H1 (cell line): Measurements from ENCODE around the gene SYT17. TPM values are rescaled to one million over a fixed set of nuclear protein-coding genes. Genes with fewer than 3 reads are reported as not detected.

Experiments used
- CTCF ChIA-PET: fragments of 300-600 bp; sonication (Branson Sonifier 250); formaldehyde crosslinking; loops from one replicate; lab custom pipeline; 2021; ENCODE audit not compliant: partially characterized antibody; lab: Charles Lee
- POLR2A ChIA-PET: fragments of 300-600 bp; sonication (Branson Sonifier 250); formaldehyde crosslinking; loops from one replicate; lab custom pipeline; 2021; ENCODE audit warnings: inconsistent platforms; ENCODE audit not compliant: partially characterized antibody; lab: Charles Lee
- DNase-seq, 2 experiments: peaks; one replicate each; pipeline versions ENCODE4 v3.0.0 to v3.0.0-alpha.2; 2010 to 2022; ENCODE audit warnings: low spot score in 2 of 2, low read depth in 1 of 2, mixed read lengths in 1 of 2
- FAIRE-seq: peaks from 2 replicates; lab custom pipeline; 2011; peaks lifted over from hg19 to GRCh38; lab: Jason Lieb, UNC
- H2AFZ ChIP-seq: 2 replicates; pipeline ENCODE4 v1.8.1; 2012; ENCODE audit warnings: low read length, inconsistent platforms
- H2AK5ac ChIP-seq: 2 replicates; pipeline ENCODE4 v1.6.1; 2013; ENCODE audit warnings: low read depth, low read length
- H2BK120ac ChIP-seq: replicated peaks from 2 replicates; pipeline ENCODE3; 2013; ENCODE audit warnings: low read depth, low read length, inconsistent platforms
- H2BK12ac ChIP-seq: 2 replicates; pipeline ENCODE4 v1.6.1; 2013; ENCODE audit warnings: low read depth, low read length
- H2BK15ac ChIP-seq: 2 replicates; pipeline ENCODE4 v1.6.1; 2013; ENCODE audit warnings: low read length
- H2BK20ac ChIP-seq: 2 replicates; pipeline ENCODE4 v1.6.1; 2013; ENCODE audit warnings: low read length
- H2BK5ac ChIP-seq: 2 replicates; pipeline ENCODE4 v1.6.1; 2013; ENCODE audit warnings: low read depth, low read length
- H3K14ac ChIP-seq: 2 replicates; pipeline ENCODE4 v1.6.1; 2013; ENCODE audit warnings: inconsistent platforms; ENCODE audit not compliant: insufficient read length
- H3K18ac ChIP-seq: 2 replicates; pipeline ENCODE4 v1.6.1; 2013; ENCODE audit warnings: low read length; ENCODE audit errors: extremely low read depth
- H3K23ac ChIP-seq: 2 replicates; pipeline ENCODE4 v1.6.1; 2013; ENCODE audit warnings: inconsistent platforms; ENCODE audit not compliant: insufficient read length
- H3K23me2 ChIP-seq: 2 replicates; pipeline ENCODE4 v1.6.1; 2013; ENCODE audit warnings: low read depth, low read length
- H3K27ac ChIP-seq: 2 replicates; pipeline ENCODE4 v1.6.1; 2011; ENCODE audit warnings: low read depth, low read length, inconsistent platforms
- H3K27me3 ChIP-seq, 4 experiments: replicated peaks in 1 of 4; 1 replicate in 1 of 4; 2 replicates in 3 of 4; pipeline versions ENCODE4 v1.6.1 to v1.8.1; 2011 to 2013; ENCODE audit warnings: low read length in 3 of 4, mild to moderate bottlenecking in 3 of 4, inconsistent platforms in 2 of 4, mixed read lengths in 2 of 4, moderate library complexity in 1 of 4; ENCODE audit not compliant: control insufficient read depth in 3 of 4, insufficient read depth in 3 of 4; ENCODE audit errors: extremely low read depth in 1 of 4
- H3K36me3 ChIP-seq, 4 experiments: 2 replicates each; pipeline versions ENCODE4 v1.6.1 to v1.8.1; 2011 to 2013; ENCODE audit warnings: mild to moderate bottlenecking in 4 of 4, low read length in 3 of 4, moderate library complexity in 2 of 4, control low read depth in 1 of 4, inconsistent platforms in 1 of 4; ENCODE audit not compliant: insufficient read depth in 4 of 4, control insufficient read depth in 2 of 4
- H3K4ac ChIP-seq: replicated peaks from 2 replicates; pipeline ENCODE3; 2013; ENCODE audit warnings: low read length, low read depth, mixed read lengths, inconsistent platforms; ENCODE audit not compliant: insufficient read length
- H3K4me1 ChIP-seq, 4 experiments: replicated peaks in 1 of 4; 1 replicate in 1 of 4; 2 replicates in 3 of 4; pipeline versions ENCODE4 v1.6.1 to v1.8.1; 2011 to 2013; ENCODE audit warnings: low read length in 3 of 4, inconsistent platforms in 2 of 4, mixed read lengths in 1 of 4; ENCODE audit not compliant: insufficient read depth in 4 of 4, control insufficient read depth in 3 of 4
- H3K4me2 ChIP-seq, 2 experiments: 2 replicates each; pipeline versions ENCODE4 v1.6.1 to v1.8.1; 2011 to 2013; ENCODE audit warnings: low read depth in 2 of 2, low read length in 2 of 2, control low read depth in 1 of 2, inconsistent platforms in 1 of 2, mild to moderate bottlenecking in 1 of 2; ENCODE audit not compliant: insufficient read depth in 1 of 2
- H3K4me3 ChIP-seq, 4 experiments: fragments of 200-600, 300-600 bp in 1 of 4; sonication (generic), shearing (Covaris generic), sonication (Bioruptor Twin) in 1 of 4; 2 replicates each; pipeline versions ENCODE4 v1.5.1 to v1.8.1; 2011 to 2016; ENCODE audit warnings: low read length in 4 of 4, low read depth in 3 of 4, control low read depth in 2 of 4, inconsistent platforms in 2 of 4, mild to moderate bottlenecking in 2 of 4, mixed read lengths in 1 of 4, moderate library complexity in 1 of 4; ENCODE audit not compliant: insufficient read depth in 2 of 4; ENCODE audit errors: extremely low read depth in 1 of 4
- H3K56ac ChIP-seq: replicated peaks from 2 replicates; pipeline ENCODE3; 2013; ENCODE audit warnings: low read depth, mild to moderate bottlenecking, mixed read lengths, low read length, inconsistent platforms; ENCODE audit not compliant: insufficient read length
- H3K79me1 ChIP-seq: 2 replicates; pipeline ENCODE4 v1.6.1; 2013; ENCODE audit warnings: low read depth, low read length, control low read depth
- H3K79me2 ChIP-seq, 2 experiments: 2 replicates each; pipeline versions ENCODE4 v1.6.1 to v1.8.1; 2012 to 2013; ENCODE audit warnings: low read length in 2 of 2, mild to moderate bottlenecking in 2 of 2, inconsistent platforms in 1 of 2; ENCODE audit not compliant: insufficient read depth in 2 of 2, control insufficient read depth in 1 of 2
- H3K9ac ChIP-seq, 4 experiments: replicated peaks in 1 of 4; 1 replicate in 1 of 4; 2 replicates in 3 of 4; pipeline versions ENCODE4 v1.6.1 to v1.8.1; 2011 to 2013; ENCODE audit warnings: low read depth in 3 of 4, low read length in 3 of 4, control low read depth in 2 of 4, mild to moderate bottlenecking in 2 of 4, moderate library complexity in 2 of 4, inconsistent platforms in 1 of 4; ENCODE audit errors: extremely low read depth in 1 of 4
- H3K9me3 ChIP-seq, 2 experiments: 2 replicates each; pipeline versions ENCODE4 v1.6.1 to v1.8.1; 2012 to 2013; ENCODE audit warnings: mild to moderate bottlenecking in 2 of 2, moderate library complexity in 2 of 2, control low read depth in 1 of 2, inconsistent platforms in 1 of 2, low read depth in 1 of 2, low read length in 1 of 2, mixed read lengths in 1 of 2; ENCODE audit not compliant: insufficient read depth in 2 of 2
- H4K20me1 ChIP-seq, 2 experiments: replicated peaks in 1 of 2; 2 replicates each; pipeline versions ENCODE3 to v1.8.1; 2011 to 2013; ENCODE audit warnings: inconsistent platforms in 2 of 2, low read length in 2 of 2, mild to moderate bottlenecking in 1 of 2; ENCODE audit not compliant: insufficient read depth in 2 of 2, control insufficient read depth in 1 of 2
- H4K5ac ChIP-seq: 2 replicates; pipeline ENCODE4 v1.6.1; 2013; ENCODE audit warnings: low read length, low read depth, mixed read lengths, inconsistent platforms; ENCODE audit not compliant: insufficient read length
- H4K8ac ChIP-seq: 2 replicates; pipeline ENCODE4 v1.8.0; 2013; ENCODE audit warnings: mild to moderate bottlenecking, moderate library complexity, low read length, inconsistent platforms; ENCODE audit not compliant: insufficient read depth; ENCODE audit errors: extremely low read depth
- H4K91ac ChIP-seq: replicated peaks from 2 replicates; pipeline ENCODE3; 2013; ENCODE audit warnings: low read length, mixed read lengths, inconsistent platforms; ENCODE audit not compliant: insufficient read length
- SIX5 ChIP-seq: IDR thresholded peaks from 2 replicates; pipeline ENCODE4 v1.6.1; 2011; ENCODE audit warnings: mild to moderate bottlenecking, low read depth, low read length
- WGBS, 2 experiments: shearing (Covaris generic) in 1 of 2; methylation state at CpG; one replicate each; pipeline versions ENCODE4 v1.1.6 to v1.1.7; 2013 to 2015; ENCODE audit warnings: low lambda C conversion rate in 2 of 2, mixed read lengths in 2 of 2, inconsistent platforms in 1 of 2, low coverage in 1 of 2, missing lambda C conversion rate in 1 of 2; ENCODE audit not compliant: insufficient replicate concordance in 2 of 2, insufficient coverage in 1 of 2, insufficient read length in 1 of 2; ENCODE audit errors: extremely low coverage in 1 of 2, missing lambda C conversion rate in 1 of 2; 5-methylcytosine and 5-hydroxymethylcytosine counted together
- polyA plus RNA-seq, 7 experiments: library from polyadenylated mRNA; depleted of rRNA in 3 of 7; stranded (reverse) in 5 of 7; unstranded in 2 of 7; fragments of >200 nt in 5 of 7; fragments of 200-250 nt in 2 of 7; gene quantifications; 1 replicate in 5 of 7; 2 replicates in 1 of 7; 4 replicates in 1 of 7; pipeline versions ENCODE4 v1.2.1 to v1.2.3, GENCODE V29; 2011 to 2013; ENCODE audit warnings: missing spikeins in 2 of 7, mixed read lengths in 2 of 7
- total RNA-seq: library from RNA; stranded (reverse); fragmentation: NEBNext Ultra II Directional; extraction: Animal tissue kit (Norgen Biotek cat#: 25700); gene quantifications from 2 replicates; pipeline ENCODE4 v1.2.1, GENCODE V29; 2021

Gene SYT17
- total and polyA plus RNA-seq, 2 of the 8 experiments (the other 6 are each of a cell fraction or from before 2014, with no cell fraction given) = 5.8 to 18.1 TPM

DNA sequence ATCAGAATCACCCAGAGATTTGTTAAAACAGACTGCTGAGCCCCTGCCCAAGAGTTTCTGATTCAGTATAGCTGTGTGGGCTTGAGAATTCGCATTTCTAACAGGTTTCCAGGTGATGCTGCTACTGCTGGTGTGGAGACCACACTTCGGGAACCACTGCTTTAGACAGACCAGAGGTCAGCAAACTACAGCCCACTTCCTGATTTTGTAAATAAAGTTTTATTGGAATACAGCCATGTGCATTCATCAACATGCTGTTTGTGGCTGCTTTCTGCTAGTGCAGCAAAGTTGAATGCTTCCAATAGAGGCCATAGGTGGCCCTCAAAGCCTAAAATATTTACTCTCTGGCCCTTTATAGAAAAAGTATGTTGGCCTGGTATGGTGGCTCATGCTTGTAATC, 84.9 kb downstream of the SYT17 start:
- Histone ChIP-seq H3K23ac (no peak overlapping the region), H3K4ac (no peak overlapping the region), H2BK120ac (no peak overlapping the region), H4K91ac (no peak overlapping the region), H3K27ac (no peak overlapping the region), H3K9ac (no peak overlapping the region), H3K14ac (no peak overlapping the region), H3K4me3 (no peak overlapping the region), H4K8ac (peak overlapping the region; percentile 14; the same call in 1 of the 2 replicates), H3K27me3 (no peaks in the 10 kb centered on the region), H3K79me2 (no peaks in the 10 kb centered on the region), H3K4me2 (no peak overlapping the region; a peak in 1 of 4 replicates), H2BK12ac (no peak overlapping the region), H4K20me1 (no peaks in the 10 kb centered on the region), H3K4me1 (peaks cover 0 to 9% (median 1%) of the 10 kb centered on the region in 4 experiments; a peak in 3 of 7 replicates), H2AK5ac (no peak overlapping the region), H2AFZ (peak overlapping the region; percentile 78), H3K79me1 (no peaks in the 10 kb centered on the region), H2BK20ac (no peak overlapping the region), H3K56ac (no peak overlapping the region), H3K18ac (no peak overlapping the region), H4K5ac (no peak overlapping the region), H3K9me3 (no peaks in the 10 kb centered on the region), H2BK5ac (no peak overlapping the region), H3K36me3 (no peaks in the 10 kb centered on the region), H2BK15ac (no peak overlapping the region), H3K23me2 (no peaks in the 10 kb centered on the region; the same call in 1 of the 2 replicates)
- 85% methylated on average over 2 of the region's 2 CpGs; no CpG with 5 or more reads in 1 of the 2 experiments for WGBS, 2 experiments
- no peak for TF ChIP-seq SIX5
- FAIRE-seq (no peak), DNase-seq (no peak)
- ChIA-PET CTCF (interaction anchor here (0.7 to 1.8 kb wide), 4 partner anchors 14 to 92 kb away, joined by 3 to 8 read pairs (median 3); no protein-coding TSS in a partner anchor), POLR2A (no interaction called here)
